ELF-1 (cell line): Measurements from ENCODE around the gene PSKH1.

Experiments used
- DNase-seq: peaks from one replicate; pipeline ENCODE4 v3.0.0-alpha.2; 2016; ENCODE audit warnings: low read depth, low spot score

The PSKH1 gene

DNA sequence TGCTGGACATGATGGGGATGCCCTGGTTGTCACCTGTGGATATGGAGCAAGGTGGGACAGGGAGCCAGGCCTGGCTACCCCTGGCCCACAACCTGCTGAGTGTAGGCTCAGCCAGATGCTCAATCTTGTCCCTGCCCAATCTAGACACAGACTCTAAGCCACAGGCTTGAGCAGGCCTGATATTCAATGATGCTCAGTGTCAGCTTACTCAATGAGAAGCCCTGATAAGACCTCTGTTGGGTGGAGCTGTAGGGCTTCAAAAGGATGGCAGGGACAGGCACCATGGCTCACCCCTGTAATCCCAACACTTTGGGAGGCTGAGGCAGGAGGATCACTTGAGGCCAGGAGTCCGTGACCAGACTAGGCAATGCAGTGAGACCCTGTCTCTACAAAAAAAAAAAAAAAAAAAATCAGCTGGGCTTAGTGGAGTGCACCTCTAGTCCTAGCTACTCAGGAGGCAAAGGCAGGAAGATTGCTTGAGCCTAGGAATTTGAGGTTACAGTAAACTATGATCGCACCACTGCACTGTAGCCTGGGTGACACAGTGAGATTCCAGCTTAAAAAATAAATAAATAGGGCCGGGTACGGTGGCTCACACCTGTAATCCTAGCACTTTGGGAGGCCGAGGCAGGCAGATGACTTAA lies 47.5 kb downstream of the PSKH1 start:
- DNase-seq: no peak

DNA sequence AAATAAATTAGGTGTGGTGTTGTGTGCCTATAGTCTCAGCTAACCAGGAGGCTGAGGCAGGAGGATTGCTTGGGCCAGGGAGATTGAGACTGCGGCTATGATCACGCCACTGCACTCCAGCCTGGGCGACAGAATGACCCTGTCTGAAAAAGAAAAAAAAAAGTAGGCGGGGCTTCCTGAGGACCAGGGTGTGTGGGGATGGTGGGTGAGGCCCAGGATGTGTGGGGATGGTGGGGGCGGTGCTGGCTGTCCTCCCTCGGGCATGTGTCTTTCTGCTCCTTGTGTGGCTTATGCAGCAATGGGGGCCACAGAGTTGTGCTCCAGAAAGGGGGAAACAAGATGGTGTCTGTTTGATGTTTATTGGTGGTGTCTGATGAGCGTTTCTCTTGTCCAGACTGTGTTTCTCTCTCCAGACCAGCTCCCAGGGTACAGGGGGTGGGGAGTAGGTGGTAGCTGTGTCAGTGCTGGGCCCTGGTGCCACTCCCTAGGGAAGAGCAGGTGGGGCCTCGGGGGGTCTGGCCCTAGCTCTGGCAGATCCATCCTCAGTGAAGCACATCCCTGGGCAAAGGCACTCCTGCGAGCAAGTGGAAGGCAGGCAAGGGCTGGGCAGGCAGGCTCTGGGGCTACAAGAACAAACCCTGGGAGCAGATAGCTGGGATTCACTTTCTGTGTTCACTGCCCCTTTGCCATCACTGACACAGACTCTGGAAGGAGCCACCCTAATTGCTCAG lies 48.6 kb downstream of the PSKH1 start:
- DNase-seq: no peak

DNA sequence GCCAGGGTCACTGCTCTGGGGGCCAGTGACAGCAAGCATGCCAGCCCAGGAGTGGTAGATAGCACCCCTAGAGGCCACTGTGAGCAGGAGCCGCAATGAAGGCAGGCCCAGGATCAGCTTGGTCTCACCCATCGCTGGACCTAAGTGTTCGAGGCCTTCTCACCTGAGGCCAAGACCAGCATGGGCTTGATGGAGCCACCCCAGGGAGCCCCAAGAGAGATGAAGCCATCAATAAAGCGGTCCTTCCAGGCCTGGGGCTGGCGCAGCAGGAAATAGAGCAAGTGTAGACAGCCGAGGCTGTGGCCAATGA lies 49.1 kb downstream of the PSKH1 start:
- DNase-seq: peak; percentile 75

DNA sequence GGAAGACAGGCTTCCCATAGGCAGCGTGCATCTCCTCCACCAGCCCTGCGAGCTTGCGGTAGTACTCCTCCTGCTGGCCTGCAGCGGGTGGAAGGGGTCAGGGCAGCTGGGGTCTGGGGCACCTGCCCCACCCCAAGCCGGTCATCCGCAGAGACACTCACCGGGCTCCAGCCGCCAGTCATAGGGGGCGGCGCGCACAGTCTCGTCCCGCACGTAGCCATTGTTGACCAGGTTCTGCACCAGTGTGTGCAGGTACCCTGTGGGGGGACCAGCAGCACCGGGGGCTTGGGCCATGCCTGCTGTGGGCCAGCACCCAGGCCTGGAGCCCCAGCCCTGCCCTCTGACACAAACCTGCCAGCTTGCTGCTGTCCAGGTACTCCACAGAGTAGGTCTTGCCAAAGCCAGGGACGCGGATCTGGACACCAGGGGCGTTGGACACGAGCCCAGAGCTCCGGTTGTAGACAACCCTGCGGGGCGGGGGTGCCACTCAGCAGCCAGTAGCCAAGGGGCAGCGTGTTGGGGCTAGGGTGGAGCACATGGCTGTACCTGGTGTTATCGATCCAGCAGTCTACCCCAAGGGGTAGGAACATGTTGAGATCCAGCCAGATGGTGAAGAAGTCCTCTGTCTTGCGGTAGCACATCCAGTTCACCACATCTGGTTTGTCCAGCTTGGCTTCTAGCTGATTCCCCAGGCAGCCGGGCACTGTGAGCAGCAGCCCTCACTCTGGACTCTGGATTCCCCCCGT lies 49.6 kb downstream of the PSKH1 start:
- DNase-seq: no peak

DNA sequence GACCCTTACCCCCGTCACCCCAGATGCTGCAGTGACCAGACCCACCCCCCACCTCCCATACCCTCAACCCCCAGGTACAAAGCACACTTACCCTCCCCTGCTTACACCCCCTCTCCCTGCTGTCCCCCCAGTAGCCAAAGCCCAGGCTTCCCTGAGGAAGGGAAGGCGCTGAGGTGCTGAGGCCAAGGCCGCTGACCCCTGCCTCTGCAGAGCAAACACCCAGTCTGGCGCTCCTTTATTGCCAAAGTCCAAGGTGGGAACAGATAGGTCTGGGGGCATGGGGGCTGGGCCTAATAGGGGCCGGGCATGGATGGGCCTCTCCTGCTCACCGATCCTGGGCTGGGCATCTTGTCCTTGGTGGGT lies 50.2 kb downstream of the PSKH1 start:
- no peak for DNase-seq

DNA sequence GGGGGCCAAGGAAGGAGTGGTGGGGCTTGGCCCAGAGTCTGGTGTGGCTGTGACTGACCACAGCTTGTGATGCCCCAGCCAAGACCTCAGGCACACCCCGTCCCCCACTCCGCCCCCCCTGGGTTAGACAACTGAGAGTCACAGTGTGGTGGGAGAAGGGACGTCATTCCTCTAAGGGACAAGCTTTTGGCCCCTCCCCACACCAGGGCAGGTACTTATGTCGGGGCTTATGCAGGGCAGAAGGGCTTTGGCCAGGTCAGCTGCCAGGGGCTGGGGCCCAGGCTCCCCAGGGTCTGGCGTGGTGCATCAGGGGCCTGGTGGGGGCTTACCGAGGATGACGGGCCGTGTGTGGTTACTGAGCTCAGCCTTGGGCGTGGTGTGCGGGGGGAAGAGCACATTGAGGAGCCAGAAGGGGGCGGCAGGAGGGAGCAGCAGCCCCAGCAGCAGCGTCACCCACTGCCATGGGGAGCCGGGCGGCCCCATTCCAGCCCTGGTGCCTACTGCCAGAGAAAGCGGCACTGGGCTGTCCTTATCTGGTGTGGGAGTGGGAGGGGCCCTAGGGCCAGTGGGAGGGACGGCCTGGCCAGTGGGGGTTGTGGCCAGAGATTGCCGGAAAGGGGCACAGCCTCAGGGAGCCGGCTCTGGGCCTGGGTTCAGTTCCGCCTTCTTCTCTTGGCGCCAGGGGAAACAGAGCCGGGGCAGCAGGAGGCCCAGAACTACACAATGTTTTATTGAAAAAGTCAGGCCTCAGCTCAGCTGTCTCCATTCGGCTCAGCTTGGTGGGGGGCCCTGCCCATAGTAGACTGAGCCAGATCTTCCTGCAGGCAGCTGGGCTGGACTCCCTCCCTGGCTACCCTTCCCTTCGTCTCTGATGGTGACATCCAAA lies 50.8 kb downstream of the PSKH1 start, which contains the start of gene LCAT:
Gene LCAT, minus strand, starts transcription at position 502 of the 886 bp plus-strand sequence. Its CDS starts 19 bp downstream, at position 483.
- no peak for DNase-seq

DNA sequence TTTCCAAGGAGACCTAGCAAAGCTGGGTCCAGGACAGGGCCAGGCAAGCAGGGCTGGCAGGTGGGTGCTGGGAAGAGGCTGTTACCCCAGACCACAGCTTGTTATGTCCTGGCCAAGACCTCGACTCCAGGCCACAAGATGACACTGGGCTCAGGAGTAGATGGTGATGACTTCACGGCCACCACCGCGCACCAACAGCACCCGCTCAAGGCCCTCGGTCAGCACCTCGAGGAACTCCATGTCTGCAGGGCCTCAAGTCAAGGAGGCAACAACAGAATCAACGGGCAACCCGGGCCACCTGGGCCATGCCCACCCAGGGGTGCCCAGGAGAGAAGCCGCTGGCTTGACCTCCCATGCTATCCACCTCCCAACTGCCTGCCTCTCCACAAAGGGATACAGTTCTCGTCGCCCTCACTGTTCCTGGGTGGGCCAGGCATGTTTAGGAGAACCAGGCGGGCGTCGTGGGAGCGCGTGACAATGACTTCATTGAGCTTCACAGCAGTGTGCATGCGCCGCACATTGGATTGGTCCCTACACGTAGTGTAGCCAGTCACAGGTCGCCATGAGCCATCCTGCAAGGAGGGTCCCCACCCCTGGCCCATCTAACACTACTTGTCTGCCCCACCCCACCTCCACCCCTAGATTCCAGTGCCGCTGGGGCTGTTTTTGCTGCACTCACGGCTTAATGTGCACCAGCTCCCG lies 51.8 kb downstream of the PSKH1 start:
- DNase-seq: no peak

DNA sequence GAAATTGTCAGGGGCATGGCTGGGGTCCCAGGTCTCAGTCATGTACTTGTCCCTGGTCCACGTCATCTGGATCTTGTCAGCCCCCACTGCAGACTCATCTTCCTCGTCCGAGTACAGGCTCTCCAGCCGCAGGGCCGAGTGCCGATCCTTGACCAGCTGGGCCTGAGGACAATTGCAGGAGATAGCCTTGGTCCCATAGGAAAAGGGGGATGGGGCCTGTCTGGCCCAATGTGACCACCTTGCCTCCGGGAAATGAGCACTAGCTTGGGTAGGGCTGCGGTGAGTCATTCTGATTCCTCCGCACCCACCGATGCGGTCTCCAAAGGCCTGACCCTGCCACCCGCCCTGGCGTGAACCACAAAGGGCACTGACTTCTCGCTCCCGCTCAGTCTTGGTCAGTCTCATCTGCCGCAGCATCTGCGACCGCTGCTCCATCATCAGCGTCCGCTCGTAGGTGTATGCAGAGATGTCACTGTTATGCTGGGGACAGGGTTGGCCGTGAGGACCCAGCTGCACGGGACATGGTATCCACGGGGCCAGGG lies 52.4 kb downstream of the PSKH1 start:
- no peak for DNase-seq

DNA sequence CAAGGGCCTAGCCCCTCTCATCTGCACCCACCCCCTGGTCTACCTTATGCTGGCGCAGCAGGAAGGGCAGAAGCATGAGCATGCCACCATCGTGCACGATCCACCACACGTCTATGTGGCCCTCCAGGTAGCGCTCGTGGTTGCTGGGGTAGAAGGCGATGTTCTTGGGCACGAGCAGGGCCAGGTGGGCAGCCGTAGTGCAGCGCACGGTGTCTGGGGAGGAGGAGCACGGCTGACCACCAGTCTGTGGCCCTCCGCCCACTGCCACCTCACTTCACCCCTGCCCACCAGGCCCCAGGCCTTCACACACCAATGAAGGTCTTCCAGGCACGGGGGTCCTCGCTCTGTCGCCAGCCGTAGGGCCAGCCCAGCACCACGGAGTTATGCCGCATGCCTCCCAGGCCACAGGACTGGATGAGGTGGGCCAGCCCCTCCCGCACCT lies 53.1 kb downstream of the PSKH1 start:
- no peak for DNase-seq

DNA sequence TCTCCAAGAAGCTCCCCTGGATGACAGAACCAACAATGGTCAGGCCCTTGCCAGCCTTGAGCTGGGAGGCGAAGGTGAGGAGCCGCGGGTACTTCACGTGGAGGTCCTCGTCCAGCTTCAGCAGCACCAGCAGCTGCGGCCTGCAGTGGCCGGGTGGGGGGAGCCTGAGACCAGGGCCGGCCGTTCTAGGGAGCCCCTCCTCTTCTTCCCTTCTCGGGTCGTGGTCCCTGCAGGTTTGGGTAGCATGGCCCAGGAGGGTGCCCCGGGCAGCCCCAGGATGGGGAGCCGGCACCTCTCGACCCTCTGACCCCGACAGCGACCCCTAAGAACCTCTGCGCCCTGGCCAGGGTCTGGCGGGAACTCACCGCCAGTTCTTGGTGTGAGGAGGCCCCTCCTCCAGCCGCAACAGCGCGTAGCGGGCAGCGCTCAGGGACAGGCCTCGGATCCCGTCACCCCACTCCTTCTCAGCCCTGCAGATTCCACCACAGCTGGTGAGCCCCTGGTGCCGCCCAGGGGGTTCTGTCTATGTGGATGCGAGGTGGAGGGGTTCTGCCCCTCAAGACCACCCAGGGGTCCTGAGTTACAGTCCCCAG lies 54.0 kb downstream of the PSKH1 start:
- DNase-seq: no peak

DNA sequence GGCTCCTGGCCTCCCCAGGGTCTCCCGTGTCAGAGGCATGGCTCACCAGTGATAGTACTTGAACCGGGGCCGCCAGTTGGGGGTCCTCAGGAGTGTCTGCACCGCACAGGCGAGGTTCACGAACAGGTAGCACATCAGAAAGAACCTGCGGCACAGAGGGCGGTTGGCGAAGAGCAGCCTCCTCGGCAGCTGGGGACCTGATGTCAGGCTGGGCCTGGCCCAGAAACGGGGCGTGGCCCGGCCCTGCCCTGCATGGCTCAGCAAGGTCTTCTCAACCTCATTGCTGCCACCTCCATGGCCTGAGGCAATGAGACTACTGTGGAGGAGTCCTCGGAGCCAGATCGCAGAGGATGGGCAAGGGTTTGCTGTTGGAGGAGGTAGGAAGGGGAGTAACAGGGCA lies 55.0 kb downstream of the PSKH1 start:
- DNase-seq: no peak

DNA sequence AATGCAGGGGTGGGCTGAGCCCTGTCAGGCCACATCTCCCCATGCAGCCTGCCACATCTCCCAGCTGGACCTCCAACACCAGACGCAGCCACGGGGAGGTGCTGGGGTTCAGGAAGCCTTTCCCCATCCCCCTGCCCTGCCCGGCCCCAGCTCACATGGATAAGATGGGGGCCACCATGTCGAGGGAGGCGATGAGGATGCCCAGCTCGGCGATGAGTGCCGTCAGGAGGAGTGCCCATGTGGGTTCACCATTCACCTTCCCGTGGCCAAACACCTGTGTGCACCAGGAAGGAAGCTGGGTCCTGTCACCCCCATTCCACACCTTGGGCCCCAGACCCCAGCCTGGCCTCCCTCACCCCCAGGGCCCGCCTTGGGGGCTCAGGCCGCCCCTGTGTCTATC lies 56.6 kb downstream of the PSKH1 start:
- no peak for DNase-seq

DNA sequence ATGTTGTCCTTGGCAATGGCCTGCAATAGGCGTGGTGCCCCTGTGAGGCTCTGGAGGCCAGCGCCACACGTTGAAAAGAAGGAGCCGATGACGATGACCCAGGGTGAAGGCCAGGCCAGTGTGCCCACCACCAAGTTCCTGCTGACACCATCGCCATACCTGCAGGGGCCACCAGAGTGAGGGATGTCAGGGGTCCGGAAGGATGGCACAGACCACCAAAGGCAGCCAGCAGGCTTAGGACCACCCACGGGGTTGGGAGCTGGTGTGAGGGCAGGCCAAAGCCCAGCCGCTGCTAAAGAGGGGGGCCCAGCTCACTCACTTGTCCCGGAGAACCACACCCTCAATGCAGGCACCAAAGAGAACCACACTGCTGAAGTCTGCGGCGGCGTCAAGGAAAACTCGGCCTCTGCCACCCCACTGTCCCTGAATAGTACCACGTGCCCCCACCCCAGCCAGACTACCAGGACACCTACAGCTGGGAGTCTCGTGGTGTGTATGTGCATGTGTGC lies 57.3 kb downstream of the PSKH1 start:
- no peak for DNase-seq

DNA sequence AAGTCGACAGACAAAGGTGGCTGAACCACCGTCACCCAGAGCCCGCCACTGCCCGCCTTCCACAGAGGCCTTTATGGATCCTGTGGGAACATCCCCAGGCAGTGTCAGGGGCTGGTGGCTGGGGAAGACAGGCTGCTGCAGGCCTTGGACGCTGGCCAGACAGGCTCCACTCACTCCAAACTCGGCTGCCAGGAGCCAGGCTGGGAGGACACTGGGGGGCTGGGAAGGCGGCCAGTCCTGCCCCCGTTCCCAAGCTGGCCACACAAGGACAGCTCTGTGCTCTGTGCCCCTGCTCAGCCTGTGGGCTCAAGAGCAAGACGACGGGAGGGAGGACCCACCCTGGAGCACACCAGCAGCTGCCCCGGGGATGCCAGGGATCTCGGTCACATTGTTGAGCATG lies 58.4 kb downstream of the PSKH1 start:
- no peak for DNase-seq

DNA sequence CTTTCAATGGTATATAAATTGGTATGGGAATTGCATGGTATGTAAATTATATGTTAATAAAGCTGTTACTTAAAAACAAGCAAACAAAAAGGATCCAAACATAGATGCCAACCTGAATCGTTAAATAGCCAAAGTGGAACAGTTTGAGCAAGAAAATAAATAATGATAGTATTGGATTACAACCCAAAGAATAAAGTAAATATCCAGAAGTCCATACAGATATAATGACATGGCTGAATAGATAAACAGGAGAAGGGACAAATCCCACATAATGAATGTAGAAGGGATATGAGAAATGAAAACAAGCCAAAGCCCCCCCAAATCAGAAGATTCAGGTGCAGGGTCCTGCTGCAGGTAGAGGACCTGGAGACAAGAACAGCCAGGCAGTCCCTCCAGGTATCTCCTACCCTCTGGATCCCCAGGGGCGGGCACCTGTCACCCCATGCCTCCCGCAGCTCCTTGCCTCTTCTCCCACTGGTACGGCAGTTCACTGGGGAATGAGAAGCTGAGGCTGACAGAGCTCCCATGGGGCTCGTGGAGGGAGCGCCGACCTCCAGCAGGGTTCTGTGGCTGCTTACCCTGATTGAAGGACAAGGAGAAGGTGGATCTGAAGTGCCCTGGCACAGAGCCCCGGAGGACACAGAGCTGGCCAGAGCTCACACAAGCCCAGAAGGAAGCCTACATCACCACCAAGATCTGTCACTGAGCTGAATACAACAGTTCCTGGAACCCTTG lies 60.8 kb downstream of the PSKH1 start:
- DNase-seq: no peak

DNA sequence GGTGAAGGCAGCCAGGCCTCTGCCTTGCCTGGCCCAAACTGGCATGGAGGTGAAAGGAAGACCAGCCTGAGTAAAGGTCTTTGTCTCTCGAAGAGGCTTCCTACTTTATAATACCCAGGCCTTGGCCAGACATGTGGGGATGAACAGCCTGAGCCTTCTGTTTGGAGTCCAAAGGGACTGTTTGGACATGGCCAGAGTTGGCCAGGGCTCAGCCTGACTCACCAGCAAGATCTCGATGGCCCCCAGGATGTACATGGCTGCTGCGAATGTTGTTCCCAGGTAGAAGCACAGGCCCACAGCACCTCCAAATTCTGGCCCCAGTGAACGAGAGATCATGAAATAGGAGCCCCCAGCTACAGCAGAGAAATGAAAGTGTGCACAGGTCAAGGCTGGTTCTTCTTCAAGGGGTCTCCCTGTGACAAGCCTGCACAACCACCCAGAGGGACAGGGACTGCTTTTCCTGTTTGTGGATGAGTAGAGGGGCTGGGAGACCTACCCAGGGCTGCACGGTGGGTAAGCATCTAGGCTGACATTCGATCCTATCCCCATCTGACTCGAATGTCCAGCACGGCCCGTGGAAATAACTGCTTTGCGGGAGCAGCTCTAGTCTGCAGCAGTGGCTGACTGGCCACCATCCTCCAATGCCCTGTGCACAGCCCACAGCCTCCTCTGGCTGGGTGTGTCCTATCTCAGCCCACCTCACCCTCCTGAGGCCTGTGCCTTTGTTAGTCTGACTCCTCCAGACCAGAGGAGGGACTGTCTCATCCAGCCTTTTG lies 61.6 kb downstream of the PSKH1 start:
- DNase-seq: no peak

DNA sequence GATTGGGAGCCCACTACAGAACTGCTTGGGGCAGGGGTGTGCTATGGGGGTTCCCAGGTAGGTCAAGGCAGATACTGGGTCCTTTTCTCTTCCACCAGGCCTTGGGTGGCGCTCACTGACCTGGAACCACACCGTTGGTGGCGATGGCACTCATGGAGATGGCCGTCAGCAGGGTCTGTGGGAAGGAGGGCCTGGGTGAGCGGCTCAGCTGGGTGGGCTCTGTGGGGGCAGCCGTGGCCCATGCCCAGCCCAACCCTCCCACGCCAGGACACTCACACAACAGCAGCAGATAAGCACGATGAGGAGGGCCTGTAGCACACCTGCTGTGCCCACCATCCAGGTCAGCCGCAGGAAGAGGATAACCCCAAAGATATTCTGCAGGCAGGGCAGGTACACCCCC lies 64.6 kb downstream of the PSKH1 start:
- no peak for DNase-seq

DNA sequence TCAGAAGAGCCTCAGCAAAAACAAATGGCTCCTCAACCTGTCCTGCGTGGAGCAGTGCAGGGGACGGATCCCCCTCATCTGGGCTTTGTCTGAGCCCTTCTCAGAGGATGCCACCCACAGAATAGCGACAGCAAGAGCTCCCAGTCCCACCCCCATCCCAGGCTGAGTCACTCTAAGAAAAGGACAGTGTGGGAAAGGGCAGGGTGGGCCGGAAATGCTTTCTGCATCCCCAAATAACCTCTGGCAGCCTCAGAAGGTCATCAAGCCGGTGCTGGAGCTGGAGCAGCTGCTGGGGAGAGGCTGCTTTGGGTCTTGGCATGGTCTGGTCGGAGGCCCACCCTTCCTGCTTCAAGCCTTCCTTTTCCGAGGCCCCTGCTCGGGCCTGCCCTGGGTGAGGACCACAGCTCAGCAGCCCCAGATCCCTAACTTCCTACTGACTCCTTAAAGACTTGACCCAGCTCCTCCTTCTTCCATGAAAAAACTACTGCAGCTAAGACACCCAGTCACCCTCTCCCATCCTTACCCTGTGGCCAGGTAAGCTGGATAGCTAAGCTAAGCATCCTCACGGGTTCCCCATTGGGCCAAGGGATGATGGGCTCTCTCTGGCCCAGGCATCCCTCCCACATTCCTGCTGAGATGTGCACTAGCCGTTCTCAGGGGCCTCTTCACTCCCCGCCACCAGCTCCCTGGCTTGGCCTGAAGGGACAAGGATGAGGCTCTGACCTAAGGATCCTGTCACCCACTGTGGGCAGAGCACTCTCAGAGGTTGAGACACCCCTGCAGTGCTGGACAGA lies 66.7 kb downstream of the PSKH1 start:
- DNase-seq: no peak
